HG03565 (cell line): ENCODE measurements around the gene SLC30A2.

Source experiments
- ATAC-seq: cut with Tn5 transposase; IDR thresholded peaks from one replicate; pipeline ENCODE4 v1.9.1; 2021; ENCODE audit warnings: mild to moderate bottlenecking, moderate library complexity; ENCODE audit not compliant: unreplicated experiment

Gene SLC30A2

GRCh38 chr1:25999041-25999800 lies 46.7 kb downstream of the SLC30A2 start:
- ATAC-seq: no peak

- peak; percentile 94 for ATAC-seq
Observed at GRCh38 chr1:25997828-25998761, 47.8 kb downstream of the SLC30A2 start, which contains the start of gene PAFAH2. Gene PAFAH2, minus strand, starts transcription at chr1:25998063. Its CDS starts 7,247 bp downstream, at chr1:25990816.

- no peak for ATAC-seq
Observed at GRCh38 chr1:25996966-25997827, 48.7 kb downstream of the SLC30A2 start.

- ATAC-seq: no peak
Observed at GRCh38 chr1:25994402-25995150, 51.3 kb downstream of the SLC30A2 start.

GRCh38 chr1:25993197-25993951 lies 52.5 kb downstream of the SLC30A2 start:
- no peak for ATAC-seq

GRCh38 chr1:25992689-25993171 lies 53.2 kb downstream of the SLC30A2 start:
- ATAC-seq: no peak

GRCh38 chr1:25991937-25992688 lies 53.8 kb downstream of the SLC30A2 start:
- ATAC-seq: no peak

- no peak for ATAC-seq
Observed at GRCh38 chr1:25990702-25991395, 55.1 kb downstream of the SLC30A2 start.

- ATAC-seq: no peak
Observed at GRCh38 chr1:25990251-25990650, 55.7 kb downstream of the SLC30A2 start.

- no peak for ATAC-seq
Observed at GRCh38 chr1:25989440-25990234, 56.3 kb downstream of the SLC30A2 start.

- ATAC-seq: no peak
Observed at GRCh38 chr1:25987951-25988350, 58.0 kb downstream of the SLC30A2 start.
